ENCODE measurements around the gene TAF4. TPM values are rescaled to one million over a fixed set of nuclear protein-coding genes. Genes with fewer than 3 reads are reported as not detected.
"Not testable (repeated sequence)": the region's sequence is repeated elsewhere in the genome, so short reads cannot be mapped to it uniquely, and the experiment has no call there.

Gene TAF4
- total and polyA plus RNA-seq, 8 donors = 5.7 to 15.2 (median 8.4) TPM

DNA sequence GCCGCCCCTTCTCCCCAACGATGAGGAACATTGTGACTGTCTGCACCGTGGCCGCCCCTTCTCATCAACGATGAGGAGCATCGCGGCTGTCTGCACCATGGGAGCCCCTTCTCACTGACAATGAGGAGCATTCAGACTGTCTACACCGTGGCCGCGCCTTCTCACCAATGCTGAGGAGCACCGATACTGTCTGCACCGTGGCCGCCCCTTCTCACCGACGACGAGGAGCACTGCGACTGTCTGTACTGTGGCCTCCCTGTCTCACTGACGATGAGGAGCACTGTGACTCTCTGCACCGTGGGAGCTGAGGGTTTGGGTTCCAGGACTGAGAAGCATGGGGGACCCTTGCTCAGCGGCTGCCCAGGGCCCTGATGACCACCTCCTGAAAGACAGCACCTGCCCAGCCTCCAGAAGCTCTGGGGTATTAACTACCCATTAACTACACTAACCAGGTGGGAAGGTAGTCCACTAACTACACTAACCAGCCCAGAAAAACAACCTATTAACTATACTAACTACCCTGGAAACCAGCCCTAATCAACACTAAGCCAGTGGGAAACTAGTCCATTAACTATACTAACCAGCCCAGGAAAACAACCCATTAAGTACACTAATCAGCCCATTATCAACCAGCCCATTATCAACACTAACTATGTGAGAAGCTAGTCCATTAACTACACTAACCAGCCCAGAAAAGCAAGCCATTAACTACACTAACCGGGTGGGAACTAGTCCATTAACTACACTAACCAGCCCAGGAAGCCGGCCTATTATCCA lies 116.9 kb downstream of the TAF4 start:
- TF ChIP-seq, protein P1, sequence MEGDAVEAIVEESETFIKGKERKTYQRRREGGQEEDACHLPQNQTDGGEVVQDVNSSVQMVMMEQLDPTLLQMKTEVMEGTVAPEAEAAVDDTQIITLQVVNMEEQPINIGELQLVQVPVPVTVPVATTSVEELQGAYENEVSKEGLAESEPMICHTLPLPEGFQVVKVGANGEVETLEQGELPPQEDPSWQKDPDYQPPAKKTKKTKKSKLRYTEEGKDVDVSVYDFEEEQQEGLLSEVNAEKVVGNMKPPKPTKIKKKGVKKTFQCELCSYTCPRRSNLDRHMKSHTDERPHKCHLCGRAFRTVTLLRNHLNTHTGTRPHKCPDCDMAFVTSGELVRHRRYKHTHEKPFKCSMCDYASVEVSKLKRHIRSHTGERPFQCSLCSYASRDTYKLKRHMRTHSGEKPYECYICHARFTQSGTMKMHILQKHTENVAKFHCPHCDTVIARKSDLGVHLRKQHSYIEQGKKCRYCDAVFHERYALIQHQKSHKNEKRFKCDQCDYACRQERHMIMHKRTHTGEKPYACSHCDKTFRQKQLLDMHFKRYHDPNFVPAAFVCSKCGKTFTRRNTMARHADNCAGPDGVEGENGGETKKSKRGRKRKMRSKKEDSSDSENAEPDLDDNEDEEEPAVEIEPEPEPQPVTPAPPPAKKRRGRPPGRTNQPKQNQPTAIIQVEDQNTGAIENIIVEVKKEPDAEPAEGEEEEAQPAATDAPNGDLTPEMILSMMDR (IDR thresholded peaks at IDR 0.05) = no peak
- H3K27me3 ChIP-seq = no peaks in the 10 kb centered on the region
- intact Hi-C loops (cut with DNase I) = no loop called here
- no peaks in the 10 kb centered on the region for H3K36me3 ChIP-seq
- H3K4me3 ChIP-seq = no peak overlapping the region
- no peak for ATAC-seq
- 87 to 88% methylated on average over 21 to 22 of the region's 22 CpGs for WGBS, 2 donors
- FAIRE-seq = no peak
- no peaks in the 10 kb centered on the region for H3K4me1 ChIP-seq
- no peak for DNase-seq
- no peaks in the 10 kb centered on the region for H3K9me3 ChIP-seq
- no peak overlapping the region for H3K27ac ChIP-seq

DNA sequence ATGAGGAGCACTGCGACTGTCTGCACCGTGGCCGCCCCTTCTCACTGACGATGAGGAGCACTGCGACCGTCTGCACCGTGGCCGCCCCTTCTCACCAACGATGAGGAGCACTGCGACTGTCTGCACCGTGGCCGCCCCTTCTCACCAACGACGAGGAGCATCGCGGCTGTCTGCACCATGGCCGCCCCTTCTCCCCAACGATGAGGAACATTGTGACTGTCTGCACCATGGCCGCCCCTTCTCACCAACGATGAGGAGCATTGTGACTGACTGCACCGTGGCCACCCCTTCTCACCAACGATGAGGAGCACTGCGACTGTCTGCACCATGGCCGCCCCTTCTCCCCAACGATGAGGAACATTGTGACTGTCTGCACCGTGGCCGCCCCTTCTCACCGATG lies 117.6 kb downstream of the TAF4 start:
- DNase-seq; H3K4me3 ChIP-seq; ATAC-seq; intact Hi-C loops (cut with DNase I); FAIRE-seq; H3K9me3 ChIP-seq; H3K27me3 ChIP-seq; H3K36me3 ChIP-seq; H3K27ac ChIP-seq; H3K4me1 ChIP-seq: not testable (repeated sequence)
- WGBS, 2 donors = 85 to 86% methylated on average over 20 to 24 of the region's 28 CpGs

DNA sequence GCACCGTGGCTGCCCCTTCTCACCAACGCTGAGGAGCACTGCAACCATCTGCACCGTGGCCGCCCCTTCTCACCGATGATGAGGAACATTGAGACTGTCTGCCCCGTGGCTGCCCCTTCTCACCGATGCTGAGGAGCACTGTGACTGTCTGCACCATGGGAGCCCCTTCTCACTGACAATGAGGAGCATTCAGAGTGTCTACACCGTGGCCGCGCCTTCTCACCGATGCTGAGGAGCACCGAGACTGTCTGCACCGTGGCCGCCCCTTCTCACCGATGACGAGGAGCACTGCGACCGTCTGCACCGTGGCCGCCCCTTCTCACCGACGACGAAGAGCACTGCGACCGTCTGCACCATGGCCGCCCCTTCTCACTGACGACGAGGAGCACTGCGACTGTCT lies 120.2 kb downstream of the TAF4 start:
- H3K27me3 ChIP-seq; ATAC-seq; H3K4me3 ChIP-seq; H3K4me1 ChIP-seq; H3K36me3 ChIP-seq; H3K9me3 ChIP-seq; FAIRE-seq; H3K27ac ChIP-seq; intact Hi-C loops (cut with DNase I): not testable (repeated sequence)
- WGBS, 2 donors = 74 to 75% methylated on average over 14 to 22 of the region's 29 CpGs
- DNase-seq = peak in 1 of 6 donors; percentile 65

DNA sequence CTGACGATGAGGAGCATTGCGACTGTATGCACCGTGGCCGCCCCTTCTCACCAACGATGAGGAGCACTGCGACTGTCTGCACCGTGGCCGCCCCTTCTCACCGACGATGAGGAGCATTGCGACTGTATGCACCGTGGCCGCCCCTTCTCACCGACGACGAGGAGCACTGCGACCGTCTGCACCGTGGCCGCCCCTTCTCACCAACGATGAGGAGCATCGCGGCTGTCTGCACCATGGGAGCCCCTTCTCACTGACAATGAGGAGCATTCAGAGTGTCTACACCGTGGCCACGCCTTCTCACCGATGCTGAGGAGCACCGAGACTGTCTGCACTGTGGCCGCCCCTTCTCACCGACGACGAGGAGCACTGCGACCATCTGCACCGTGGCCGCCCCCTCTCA lies 120.7 kb downstream of the TAF4 start:
- H3K4me1 ChIP-seq; H3K27ac ChIP-seq; H3K36me3 ChIP-seq; ATAC-seq; intact Hi-C loops (cut with DNase I); H3K4me3 ChIP-seq; DNase-seq; H3K27me3 ChIP-seq; H3K9me3 ChIP-seq; FAIRE-seq: not testable (repeated sequence)
- WGBS, 2 donors = 75 to 81% methylated on average over 12 to 21 of the region's 34 CpGs

DNA sequence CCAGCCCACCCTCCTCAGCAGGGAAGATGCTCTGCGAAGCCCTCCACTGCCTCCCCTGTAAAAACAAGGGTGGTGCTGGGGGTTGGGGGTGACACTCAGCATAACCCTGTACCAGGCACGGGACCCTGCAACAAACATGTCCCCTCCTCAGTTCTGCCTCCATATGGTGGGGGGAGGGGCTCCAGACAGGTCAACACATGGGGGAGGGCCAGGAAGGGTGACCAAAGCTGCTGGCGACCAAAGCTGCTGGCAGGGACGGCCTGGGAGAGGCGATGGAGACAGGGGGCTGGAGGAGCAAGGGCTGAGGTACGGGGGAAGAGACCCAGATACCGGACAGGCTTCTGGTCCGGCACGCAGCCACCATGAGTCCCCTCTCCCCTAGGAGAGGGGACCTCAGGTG lies 123.2 kb downstream of the TAF4 start:
- Histone ChIP-seq H3K36me3 (no peaks in the 10 kb centered on the region), H3K4me1 (no peaks in the 10 kb centered on the region), H3K27me3 (no peaks in the 10 kb centered on the region), H3K9me3 (no peaks in the 10 kb centered on the region), H3K4me3 (no peak overlapping the region), H3K27ac (no peak overlapping the region)
- TF ChIP-seq, protein P1 (IDR thresholded peaks at IDR 0.05) = no peak
- DNase-seq (peak in 1 of 6 donors; percentile 39), FAIRE-seq (no peak), ATAC-seq (no peak)
- 91 to 93% methylated on average over 6 to 9 of the region's 9 CpGs for WGBS, 2 donors
- intact Hi-C loops (cut with DNase I) = no loop called here

DNA sequence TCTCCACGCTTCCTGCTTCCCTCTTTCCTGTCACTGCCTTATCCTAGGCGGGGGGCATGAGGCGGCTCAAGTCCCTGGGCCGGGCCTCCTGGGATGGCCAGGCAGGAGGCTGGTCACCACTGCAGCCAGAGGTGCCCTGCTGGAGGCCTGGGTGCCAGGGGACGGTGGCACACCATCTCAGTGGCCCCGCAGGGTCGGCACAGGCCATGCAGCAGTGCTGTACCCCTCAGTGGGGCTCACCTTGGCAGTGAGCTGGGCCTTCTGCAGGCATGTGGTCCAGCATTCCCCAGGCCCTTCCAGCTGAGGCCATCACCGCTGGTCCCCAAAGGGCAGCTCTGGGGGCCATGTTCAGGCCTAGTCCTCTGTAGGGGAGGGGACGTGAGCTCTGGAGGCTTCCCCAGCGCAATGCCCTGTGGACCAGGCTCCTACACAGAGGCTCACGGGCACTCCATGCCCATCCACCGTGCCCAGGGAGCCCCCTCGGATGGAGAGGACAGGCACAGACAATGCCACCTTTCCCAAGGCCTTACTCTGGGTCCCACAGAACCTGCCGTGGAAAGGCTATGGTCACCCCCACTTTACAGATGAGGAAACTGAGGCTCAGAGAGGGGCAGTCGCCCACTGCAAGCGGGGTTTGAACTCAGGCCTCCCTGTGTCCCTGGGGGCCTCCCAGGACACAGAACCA lies 123.8 kb downstream of the TAF4 start:
- no peak for FAIRE-seq
- ATAC-seq = no peak
- no peaks in the 10 kb centered on the region for H3K36me3 ChIP-seq

More for the DNA sequence above, 123.8 kb downstream of the TAF4 start:
- peak in 1 of 6 donors; percentile 53 for DNase-seq
- intact Hi-C loops (cut with DNase I) = no loop called here
- Histone ChIP-seq H3K4me1 (no peaks in the 10 kb centered on the region), H3K27me3 (no peaks in the 10 kb centered on the region), H3K27ac (no peak overlapping the region), H3K4me3 (no peak overlapping the region), H3K9me3 (no peaks in the 10 kb centered on the region)
- WGBS, 2 donors = 91 to 92% methylated on average over 14 to 16 of the region's 16 CpGs
- TF ChIP-seq, protein P1 (IDR thresholded peaks at IDR 0.05) = no peak
